SIG-M5 (cell line): Measurements from ENCODE around the gene MRAP2.

ENCODE experiments used
- DNase-seq: peaks from one replicate; lab custom pipeline; 2025; lab: John Stamatoyannopoulos, UW

Gene MRAP2

GRCh38 chr6:84135291-84135690 lies 101.7 kb downstream of the MRAP2 start:
- no peak for DNase-seq

- no peak for DNase-seq
These were observed 102.9 kb downstream of the MRAP2 start for GRCh38 chr6:84136364-84137050.

GRCh38 chr6:84137051-84137375 lies 103.4 kb downstream of the MRAP2 start:
- no peak for DNase-seq

GRCh38 chr6:84137989-84138575 lies 104.5 kb downstream of the MRAP2 start:
- DNase-seq: no peak

GRCh38 chr6:84139311-84139710 lies 105.7 kb downstream of the MRAP2 start:
- DNase-seq: no peak
